ENCODE results near the gene CHGA.

CHGA gene

DNA sequence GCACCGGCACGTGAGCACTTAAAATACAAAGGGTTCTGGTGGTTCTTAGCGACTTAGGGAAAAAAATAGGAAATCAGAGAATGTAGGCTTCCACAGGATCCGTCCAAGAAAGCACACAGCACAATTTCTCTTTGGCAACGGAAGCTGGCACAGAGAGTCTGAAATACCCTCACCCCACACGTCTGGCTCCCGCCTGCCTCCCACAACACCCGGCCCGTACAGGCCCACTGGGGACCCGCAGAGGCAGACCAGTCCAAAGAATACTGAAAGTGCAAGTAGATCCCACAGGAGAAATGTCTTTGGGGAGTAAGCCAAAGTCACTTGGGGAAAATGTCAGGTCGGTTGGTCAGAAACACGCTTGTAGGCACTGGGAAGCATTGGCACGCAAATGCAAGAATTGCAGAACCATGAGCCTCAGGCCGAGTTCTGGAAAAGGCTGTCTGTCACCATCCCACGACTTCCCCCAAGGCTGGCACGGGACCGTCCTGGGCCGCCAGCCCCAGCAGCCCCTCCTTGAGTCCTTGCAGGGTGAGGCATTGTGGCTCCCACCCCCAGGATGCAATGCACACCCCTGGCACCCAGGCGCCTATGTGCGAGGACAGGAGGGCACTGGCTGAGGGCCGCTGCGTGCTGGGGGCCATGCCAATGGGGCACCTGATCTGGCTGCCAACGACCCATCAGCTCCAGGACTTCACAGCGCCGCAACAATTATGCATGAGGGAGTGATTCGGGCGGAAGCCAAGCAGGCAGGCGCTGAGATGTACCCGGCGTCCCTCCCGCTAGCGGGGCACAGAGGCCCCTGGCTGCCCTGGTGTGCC, 29.7 kb downstream of the CHGA start:
- no peak for DNase-seq (ENCODE audit: low read depth, low spot score)
- H3K4me3 ChIP-seq (ENCODE audit: low read length), result no peak overlapping the region

DNA sequence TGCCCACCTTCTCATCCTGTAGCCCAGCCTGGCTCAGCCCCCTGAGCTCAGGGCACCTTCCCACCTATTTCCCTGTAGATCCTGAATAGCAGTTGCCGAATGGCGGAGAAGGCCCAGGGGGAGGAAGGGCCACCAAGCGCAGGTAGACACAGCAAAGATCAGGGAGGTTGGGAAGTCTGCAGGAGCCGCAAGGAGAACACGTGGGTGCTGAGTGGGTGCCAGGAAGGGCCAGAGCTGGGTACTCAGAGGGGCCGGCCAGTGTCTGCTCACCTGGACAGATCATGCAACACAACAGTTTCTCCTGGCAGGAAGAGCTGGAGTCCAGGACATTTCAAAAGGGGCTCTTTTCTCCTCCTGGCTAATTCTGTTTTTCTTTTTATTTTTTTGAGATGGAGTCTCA, 30.6 kb downstream of the CHGA start:
- no peak for DNase-seq (ENCODE audit: low read depth, low spot score)
- H3K4me3 ChIP-seq (ENCODE audit: low read length), result no peak overlapping the region

DNA sequence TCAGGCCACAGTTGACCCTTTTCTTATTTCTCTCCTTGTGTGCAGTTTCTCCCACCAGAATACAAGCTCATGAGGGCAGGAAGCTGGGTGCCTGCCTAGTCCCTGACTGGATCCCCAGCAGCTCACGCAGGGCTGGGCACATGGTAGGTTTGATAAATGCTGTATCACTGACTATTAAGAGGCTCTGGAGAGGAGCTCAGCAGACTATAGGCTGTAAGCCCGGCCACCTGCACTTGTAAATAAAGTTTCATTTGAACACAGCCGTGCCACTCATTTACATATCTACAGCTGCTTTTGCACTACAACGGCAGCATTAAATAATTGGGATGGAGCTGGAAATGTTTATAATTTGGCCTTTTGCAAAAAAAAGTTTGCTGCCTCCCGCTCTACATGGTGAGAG, 32.0 kb downstream of the CHGA start:
- H3K4me3 ChIP-seq (ENCODE audit: low read length), result no peak overlapping the region

DNA sequence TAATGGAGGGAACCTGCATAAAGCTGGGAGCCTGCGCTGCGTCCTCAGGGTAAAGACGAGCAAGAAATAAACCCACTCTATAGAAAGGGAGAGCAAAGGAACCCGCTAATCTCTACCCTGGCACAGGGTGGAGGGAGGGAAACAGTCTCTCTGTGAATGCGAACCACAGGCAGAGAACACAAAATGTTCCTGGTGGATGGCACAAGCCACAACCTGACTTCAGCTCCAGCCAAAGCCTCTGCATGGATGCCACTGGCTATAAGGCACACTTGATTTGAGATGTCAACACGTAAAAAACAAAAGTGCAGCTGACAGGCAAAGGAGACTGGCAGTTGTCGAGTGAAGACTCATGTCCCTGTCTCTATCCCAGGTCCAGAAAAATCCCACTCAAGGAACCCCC, 32.4 kb downstream of the CHGA start:
- no peak overlapping the region for H3K4me3 ChIP-seq (ENCODE audit: low read length)
- no peak for DNase-seq (ENCODE audit: low read depth, low spot score)

More for the DNA sequence above, 32.0 kb downstream of the CHGA start:
- no peak for DNase-seq (ENCODE audit: low read depth, low spot score)

DNA sequence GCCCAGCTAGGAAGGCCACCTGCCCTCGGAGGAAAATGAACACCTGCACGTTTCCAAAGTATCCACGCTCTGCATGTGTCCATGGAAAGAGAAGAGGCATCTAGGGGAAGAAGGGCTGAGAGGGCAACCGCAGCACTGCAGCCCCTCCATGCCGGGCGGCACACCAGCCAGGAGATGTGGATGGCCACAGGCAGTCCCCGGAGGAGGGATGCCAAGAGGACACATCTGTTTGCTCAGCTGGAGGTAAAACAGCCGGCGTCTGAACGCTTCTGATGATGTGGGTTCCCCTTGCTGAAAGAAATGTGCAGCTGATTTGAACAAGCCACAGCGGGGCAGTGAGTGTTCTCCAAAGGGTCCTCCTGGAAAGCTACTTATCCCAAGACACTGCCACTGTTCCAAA, 34.0 kb downstream of the CHGA start:
- no peak overlapping the region for H3K4me3 ChIP-seq (ENCODE audit: low read length)
- no peak for DNase-seq (ENCODE audit: low read depth, low spot score)

DNA sequence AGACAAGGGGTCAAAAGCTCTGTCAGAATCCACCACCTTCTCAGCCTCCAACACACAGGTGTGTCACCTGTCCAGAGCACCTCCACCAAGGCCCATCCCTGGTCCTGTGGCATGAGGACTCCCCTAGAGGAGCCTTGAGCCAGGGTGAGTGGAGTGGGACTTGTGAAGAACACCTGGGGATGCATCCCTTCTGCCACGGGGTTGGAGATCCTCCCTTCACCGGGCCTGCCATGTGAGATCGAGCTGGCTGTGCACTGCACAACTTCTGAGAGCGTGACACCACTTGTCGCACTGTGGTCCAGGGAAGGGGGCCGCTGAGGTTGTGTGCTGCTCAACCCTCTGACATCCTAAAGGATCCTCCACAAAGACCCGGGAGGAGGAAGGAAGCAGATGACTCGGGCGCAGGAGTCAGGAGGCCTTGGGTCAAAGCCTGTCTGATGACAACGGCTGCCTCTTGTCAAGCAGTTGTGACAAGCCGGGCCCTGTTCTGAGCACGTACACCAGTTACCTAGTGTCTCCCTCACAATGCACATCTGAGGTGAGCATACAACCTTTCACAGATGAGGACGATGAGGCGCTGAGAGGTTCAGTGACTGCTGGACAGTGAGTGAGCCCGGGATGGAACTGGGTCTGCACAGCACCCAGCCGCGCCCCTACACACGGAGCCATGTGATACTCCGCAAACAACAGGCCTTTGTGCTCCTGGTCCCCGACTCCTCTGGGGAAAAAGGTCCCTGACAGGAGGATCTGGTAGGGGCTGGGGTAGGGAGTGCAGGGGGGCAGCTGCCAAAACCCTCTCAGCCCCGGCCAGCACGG, 35.6 kb downstream of the CHGA start:
- DNase-seq (ENCODE audit: low read depth, low spot score), result no peak
- no peak overlapping the region for H3K4me3 ChIP-seq (ENCODE audit: low read length)

DNA sequence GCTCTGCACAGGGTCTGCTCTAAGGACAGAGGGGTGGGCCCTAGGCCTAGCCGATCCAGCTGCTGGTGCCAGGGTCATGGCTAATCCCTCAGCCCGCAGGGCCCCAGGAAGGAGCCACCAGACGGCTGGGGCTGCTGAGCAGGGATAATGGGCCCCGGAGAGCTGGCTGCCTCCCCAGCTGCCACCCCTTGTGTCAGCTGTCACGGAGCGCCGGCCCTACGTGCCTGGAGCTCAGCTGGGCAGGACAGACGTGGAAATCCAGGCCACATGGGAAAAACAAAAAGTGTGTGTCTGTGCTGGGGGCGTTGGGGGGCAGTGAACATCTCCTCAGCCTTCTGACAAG, 36.2 kb downstream of the CHGA start:
- no peak overlapping the region for H3K4me3 ChIP-seq (ENCODE audit: low read length)
- DNase-seq (ENCODE audit: low read depth, low spot score), result no peak

DNA sequence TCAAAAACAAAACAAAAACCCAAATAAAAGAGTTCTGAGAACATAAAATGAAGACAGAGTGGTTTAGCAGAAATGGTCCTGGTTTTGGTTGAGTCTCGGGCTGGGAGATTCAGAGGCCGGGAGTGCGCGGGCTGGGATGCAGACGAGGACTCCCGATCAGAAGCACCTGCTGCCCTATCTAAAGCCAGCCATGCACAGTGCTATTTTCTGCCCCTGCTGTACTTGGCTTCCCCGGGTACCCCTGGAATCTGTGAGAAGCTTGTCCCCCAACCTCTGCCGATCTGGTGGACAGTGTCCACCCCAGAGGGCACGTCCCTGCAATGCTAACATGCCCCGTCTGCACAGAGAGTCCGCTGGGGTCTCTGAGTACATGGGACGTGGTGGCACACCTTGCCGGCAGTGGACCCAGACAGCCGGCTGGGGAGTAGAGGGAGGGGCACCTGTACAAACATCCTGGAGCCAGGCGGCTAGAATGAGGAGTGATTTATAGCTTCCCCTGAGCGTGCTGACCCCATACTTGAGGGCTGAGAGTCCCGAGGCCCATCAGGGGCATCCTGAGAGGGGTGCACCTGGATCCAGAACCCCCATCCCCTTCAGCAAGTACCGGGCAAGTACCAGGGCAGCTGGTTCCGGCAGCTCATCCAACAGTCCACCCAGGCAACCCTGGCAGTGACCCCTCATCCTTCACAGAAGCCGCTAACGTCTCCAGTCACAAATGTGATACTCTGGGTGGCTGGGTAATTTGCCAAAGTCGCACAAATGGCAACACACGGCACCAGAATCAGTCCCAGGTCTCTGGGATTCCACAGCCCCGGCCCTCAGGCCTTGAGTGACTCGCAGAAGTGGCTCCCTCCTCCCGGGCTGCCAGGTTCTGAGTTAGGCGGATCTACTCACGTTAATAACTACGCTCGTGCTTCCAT, 37.1 kb downstream of the CHGA start:
- DNase-seq (ENCODE audit: low read depth, low spot score), result no peak
- no peak overlapping the region for H3K4me3 ChIP-seq (ENCODE audit: low read length)

DNA sequence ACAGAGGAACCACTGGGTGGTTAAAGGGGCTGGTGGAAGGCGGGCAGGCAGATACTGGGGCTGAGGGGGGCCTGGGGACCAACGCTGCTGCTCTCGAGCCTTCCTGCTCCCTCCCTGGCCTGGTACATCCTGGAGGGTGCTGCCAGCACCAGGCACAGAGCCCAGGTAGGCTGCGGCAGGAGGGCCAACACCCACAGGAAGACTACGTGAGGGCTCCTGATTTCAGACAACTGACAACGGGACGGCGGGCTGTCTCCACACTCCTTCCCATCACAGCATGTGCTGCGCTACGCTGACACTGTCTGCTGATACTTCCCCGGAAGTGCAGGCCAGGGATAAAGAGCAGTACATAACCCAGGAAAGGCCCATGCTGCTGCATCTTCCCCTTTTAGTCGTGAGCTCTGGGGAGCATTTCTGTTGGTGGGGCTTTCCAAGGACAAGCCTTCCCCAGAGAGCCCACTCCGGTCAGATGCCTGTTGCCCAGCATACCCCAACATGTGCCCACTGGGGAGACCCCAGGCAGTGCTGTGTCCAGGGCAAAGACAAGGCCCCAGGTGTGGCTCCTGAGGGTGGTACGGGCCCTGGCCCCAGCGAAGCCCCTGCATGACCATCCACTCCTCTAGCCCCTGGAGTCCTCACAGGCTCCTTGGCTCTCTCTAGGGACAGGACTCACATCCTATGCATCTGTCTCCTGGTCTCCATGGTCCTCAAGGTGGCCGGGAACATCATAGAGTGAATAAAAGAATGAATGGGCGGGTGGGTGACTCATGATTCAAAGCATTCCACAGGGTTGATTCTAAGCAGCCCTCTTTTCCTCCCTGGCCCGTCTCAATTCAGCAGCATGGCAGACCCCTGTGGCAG, 38.0 kb downstream of the CHGA start:
- DNase-seq (ENCODE audit: low read depth, low spot score), result no peak

DNA sequence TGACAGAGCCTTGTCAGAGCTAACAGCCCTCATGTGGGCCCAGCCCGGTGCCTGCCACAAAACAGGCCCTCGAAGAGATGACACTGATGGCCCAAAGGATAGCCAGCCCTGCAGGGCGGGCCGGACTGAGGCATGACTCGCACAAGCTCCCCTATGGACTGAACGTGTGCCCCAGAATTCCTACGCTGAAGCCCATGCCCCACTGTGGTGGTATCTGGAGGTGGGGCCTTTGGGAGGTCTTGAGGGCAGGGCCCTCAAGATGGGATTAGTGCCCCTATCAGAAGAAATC, 38.6 kb downstream of the CHGA start:
- no peak overlapping the region for H3K4me3 ChIP-seq (ENCODE audit: low read length)
- no peak for DNase-seq (ENCODE audit: low read depth, low spot score)

More for the DNA sequence above, 38.0 kb downstream of the CHGA start:
- no peak overlapping the region for H3K4me3 ChIP-seq (ENCODE audit: low read length)

DNA sequence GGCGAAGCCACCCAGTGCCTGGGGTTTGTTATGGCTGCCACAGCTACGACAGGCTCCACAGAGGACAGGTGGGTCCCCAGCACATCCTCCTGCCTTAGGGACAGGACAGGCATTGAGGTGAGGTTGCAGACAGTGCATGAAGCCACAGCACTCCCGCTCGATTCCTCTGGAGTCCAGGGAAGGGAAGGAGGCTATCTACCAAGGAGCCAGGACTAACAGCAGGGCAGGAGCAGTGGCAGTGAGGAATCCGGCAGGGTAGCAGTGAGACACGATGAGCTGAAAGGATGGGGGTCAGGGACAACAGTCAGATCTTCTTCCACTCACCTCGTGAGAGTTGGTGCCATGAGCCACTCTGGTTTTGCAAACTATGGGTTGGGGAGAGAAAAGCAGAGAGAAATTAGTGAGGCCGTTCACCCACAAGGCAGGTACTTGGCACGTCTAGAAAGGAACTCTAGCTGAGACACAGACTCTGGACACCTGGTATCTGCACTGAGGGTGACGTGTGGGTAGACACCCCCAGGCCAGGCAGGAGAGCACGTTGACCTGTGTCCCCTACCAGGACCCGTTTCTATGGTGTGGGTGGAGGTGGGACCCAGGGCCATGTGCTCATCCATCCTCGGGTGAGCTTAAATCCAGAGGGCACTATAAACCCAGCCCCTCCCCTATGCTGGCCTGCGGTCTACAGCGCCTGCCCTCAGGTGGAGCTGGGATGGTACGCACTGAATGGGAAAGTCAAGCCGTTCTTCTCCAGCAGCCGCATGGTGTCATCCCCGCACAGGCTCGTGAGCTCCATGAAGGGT, 39.3 kb downstream of the CHGA start:
- no peak overlapping the region for H3K4me3 ChIP-seq (ENCODE audit: low read length)
- no peak for DNase-seq (ENCODE audit: low read depth, low spot score)

DNA sequence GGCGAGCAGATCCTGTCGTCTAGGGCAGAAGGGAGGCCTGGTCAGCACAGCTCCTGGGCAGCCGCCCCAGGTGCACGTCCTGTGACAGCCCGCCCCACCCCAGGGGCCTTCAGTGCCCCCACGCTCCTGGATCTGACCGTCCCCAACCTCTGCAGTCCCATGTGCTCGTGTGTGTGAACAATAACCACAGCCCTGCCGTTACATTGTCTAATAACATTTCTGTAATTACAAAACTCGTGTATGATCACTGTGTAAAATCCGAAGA, 39.8 kb downstream of the CHGA start:
- DNase-seq (ENCODE audit: low read depth, low spot score), result no peak
- no peak overlapping the region for H3K4me3 ChIP-seq (ENCODE audit: low read length)

DNA sequence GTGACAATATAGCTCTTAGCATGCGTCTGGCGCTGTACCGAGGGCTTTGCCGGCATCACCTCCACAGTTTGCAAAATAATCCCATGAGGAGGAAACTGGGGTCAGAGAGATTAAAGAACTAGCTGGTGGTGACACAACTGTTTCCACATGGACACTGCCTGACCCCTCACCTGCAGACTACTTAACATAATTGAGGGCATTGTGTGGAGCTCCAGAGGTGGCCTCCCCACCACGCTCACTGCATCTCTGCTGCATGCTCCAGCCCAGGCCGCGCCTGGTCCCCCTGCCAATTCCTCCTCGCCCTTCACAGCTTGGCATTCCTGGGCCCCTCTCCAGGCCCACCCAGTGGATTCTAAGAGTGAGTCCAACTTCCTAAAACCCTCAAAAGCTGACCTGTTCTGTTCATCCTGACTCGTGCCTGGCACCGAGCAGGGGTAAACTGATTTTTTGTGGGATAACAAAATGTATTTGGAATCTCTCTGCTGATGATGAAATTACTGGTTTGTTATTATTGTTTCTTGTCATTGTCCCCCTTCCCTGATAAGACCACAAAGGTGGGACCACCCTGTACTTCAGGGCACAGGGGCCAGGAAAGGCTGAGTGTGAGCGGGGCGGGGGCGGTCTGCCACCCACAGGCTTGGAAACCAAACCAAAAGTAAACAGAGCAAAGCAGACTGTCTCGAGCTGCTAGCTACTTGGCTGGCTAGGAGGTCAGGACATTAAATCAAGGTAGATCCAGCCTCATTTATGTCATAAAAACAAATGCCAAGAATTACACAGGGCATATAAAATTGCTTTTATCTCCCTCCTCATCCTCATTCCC, 40.6 kb downstream of the CHGA start:
- no peak for DNase-seq (ENCODE audit: low read depth, low spot score)

DNA sequence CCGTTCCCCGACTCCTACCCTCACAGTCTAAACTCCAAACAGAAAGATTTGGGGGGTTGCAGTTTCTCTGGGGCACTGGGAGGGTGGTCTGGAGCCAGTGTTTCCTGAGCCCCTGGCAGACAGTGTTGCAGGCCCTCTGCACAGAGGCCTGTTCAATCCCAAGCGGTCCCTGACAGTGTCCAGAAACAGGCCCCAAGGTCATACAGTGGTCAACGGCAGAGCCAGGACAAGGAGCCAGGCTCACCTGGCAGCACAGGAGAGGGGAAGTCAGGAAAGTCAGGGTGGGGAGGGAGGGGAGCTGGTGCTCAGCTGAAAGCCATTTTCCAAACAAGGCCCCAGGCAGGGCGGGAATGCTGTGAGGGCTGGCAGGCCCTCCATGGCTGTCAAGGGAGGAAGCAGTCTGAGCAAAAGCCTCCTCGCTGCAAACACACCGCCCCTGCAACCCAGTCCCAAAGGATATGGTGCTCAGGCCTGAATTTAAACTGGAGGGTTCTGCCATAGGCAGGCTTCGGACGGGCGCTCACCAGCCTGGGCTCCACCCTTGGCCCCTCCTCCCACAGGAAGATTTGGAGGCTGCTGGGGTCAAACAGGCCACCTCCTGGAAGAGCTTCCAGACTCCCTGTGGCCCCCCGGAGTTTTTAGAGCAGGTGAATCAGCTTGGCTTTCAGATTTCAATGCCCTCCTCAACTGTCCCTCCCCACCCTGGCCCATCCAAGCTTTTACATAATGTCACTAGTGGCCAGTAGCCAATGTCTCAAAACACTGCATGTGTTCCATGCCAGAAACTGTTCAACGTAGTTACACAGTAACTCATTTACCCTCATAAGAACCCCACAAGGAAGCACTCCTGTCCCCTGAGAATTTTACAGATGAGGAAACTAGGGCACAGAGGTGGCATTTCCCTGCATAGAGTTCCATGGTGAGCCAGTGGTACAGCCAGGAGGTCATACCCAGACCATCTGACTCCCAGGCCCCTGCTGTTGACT, 41.5 kb downstream of the CHGA start:
- DNase-seq (ENCODE audit: low read depth, low spot score), result no peak
- H3K4me3 ChIP-seq (ENCODE audit: low read length), result no peak overlapping the region

More for the DNA sequence above, 40.6 kb downstream of the CHGA start:
- no peak overlapping the region for H3K4me3 ChIP-seq (ENCODE audit: low read length)

DNA sequence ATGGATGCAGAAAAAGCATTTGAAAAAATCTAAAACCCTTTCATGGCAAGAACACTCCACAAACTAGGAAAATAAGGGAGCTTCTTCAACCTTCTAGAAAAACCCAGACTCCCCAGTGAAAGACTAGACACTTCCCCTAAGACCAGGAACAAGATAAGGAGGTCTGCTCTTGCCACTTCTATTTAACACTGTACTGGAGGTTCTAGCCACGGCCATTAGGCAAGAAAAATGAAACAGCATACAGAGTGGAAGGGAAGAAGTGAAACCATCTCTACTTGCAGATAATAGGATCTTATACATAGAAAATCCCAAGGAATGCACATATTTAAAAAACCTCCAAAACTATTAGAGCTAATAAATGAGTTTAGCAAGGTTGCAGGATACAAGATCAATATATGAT, 42.3 kb downstream of the CHGA start:
- H3K4me3 ChIP-seq (ENCODE audit: low read length), result no peak overlapping the region
- no peak for DNase-seq (ENCODE audit: low read depth, low spot score)

DNA sequence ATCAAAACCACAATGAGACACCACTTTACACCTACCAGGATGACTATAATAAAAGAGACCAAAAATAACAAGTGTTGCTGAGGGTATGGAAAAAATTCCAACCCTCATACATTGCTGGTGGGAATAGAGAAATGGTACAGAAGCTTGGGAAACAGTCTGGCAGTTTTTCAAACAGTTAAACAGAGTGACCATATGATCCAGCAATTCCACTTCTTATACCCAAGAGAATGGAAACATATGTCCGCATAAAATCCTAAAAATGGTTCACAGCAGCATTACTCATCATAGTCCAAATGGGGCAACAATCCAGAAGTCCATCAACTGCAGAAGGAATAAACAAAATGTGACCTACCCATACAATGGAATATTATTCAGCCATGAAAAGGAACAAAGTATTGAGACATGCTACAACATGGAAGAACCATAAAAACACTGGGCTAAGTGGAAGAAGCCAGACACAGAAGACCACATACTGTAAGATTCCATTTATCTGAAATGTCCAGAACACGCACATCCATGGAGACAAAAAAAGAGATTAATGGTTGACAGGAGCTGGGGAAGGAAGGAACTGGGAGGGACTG, 44.5 kb downstream of the CHGA start:
- no peak overlapping the region for H3K4me3 ChIP-seq (ENCODE audit: low read length)
- DNase-seq (ENCODE audit: low read depth, low spot score), result no peak
